K562 (cell line): Measurements from ENCODE around the gene HAGHL. TPM values are rescaled to one million over a fixed set of nuclear protein-coding genes. Genes with fewer than 3 reads are reported as not detected.

Source experiments
- BRD4 ChIP-seq: fragments of 200-600 bp; sonication (generic); IDR thresholded peaks from 2 replicates; pipeline ENCODE4 v1.6.1; 2017; ENCODE audit warnings: inconsistent platforms
- CHAMP1 ChIP-seq: fragments of 450-650 bp; IDR thresholded peaks from 2 replicates; pipeline ENCODE4 v1.6.1; 2016; ENCODE audit warnings: mild to moderate bottlenecking
- E2F6 ChIP-seq, 2 experiments: IDR thresholded peaks; 2 replicates each; pipeline ENCODE4 v1.6.1; 2011; ENCODE audit warnings: borderline replicate concordance in 1 of 2, control low read depth in 1 of 2, low read depth in 1 of 2, low read length in 1 of 2, mild to moderate bottlenecking in 1 of 2, mixed read lengths in 1 of 2, moderate library complexity in 1 of 2; ENCODE audit not compliant: insufficient read depth in 1 of 2, insufficient read length in 1 of 2, poor library complexity in 1 of 2, severe bottlenecking in 1 of 2; ENCODE audit errors: extremely low read depth in 1 of 2
- EHMT2 ChIP-seq: fragments of 450-650 bp; IDR thresholded peaks from 2 replicates; pipeline ENCODE4 v1.6.1; 2018; ENCODE audit warnings: antibody characterized with exemption
- MNT ChIP-seq, 2 experiments: fragments of 450-650 bp; conservative IDR thresholded peaks; 2 replicates each; pipeline ENCODE4 v1.6.1; 2017; ENCODE audit warnings: mild to moderate bottlenecking in 2 of 2, moderate library complexity in 2 of 2
- NR1H2 ChIP-seq: sonication (generic); formaldehyde crosslinking; IDR thresholded peaks from 2 replicates; pipeline ENCODE4 v1.4.0; 2020; ENCODE audit warnings: mild to moderate bottlenecking, missing genetic modification reagents
- NR3C1 ChIP-seq: sonication (generic); formaldehyde crosslinking; IDR thresholded peaks from 2 replicates; pipeline ENCODE4 v1.8.1; 2022; ENCODE audit warnings: missing genetic modification reagents
- PHB ChIP-seq: fragments of 250-450 bp; sonication (Bioruptor Pico); IDR thresholded peaks from 2 replicates; pipeline ENCODE4 v1.5.0; 2021
- REST ChIP-seq, 2 experiments: fragments of 450-650 bp; formaldehyde crosslinking in 1 of 2; IDR thresholded peaks; 2 replicates each; pipeline versions ENCODE4 v1.4.0 to v1.6.1; 2014 to 2020; ENCODE audit warnings: mild to moderate bottlenecking in 2 of 2, borderline replicate concordance in 1 of 2, low read depth in 1 of 2
- SLC30A9 ChIP-seq: fragments of 250-450 bp; sonication (Bioruptor Pico); IDR thresholded peaks from 2 replicates; pipeline ENCODE4 v1.8.0; 2022; ENCODE audit warnings: mild to moderate bottlenecking, moderate library complexity
- TGIF2 ChIP-seq: sonication (generic); formaldehyde crosslinking; IDR thresholded peaks from 2 replicates; pipeline ENCODE4 v1.8.1; 2022; ENCODE audit warnings: mild to moderate bottlenecking, missing genetic modification reagents, moderate library complexity
- ZNF232 ChIP-seq: sonication (generic); formaldehyde crosslinking; IDR thresholded peaks from 2 replicates; pipeline ENCODE4 v1.8.0; 2022; ENCODE audit warnings: mild to moderate bottlenecking, missing genetic modification reagents
- polyA plus RNA-seq, 8 experiments: library from polyadenylated mRNA; depleted of rRNA in 4 of 8; stranded (reverse) in 5 of 8; unstranded in 3 of 8; fragments of >200 nt; fragmentation: Nextera tagmentation in 2 of 8; fragmentation: Illumina TruSeq in 1 of 8; extraction: Ambion mirVana in 2 of 8; extraction: Trizol in 1 of 8; gene quantifications; 2 replicates each; pipeline versions ENCODE4 v1.2.1 to v1.2.3, GENCODE V29; 2011 to 2014; ENCODE audit warnings: inconsistent platforms in 1 of 8, missing spikeins in 1 of 8
- total RNA-seq, 7 experiments: library from RNA; depleted of rRNA in 6 of 7; stranded (reverse); fragments of >200 nt in 6 of 7; fragmentation: Illumina TruSeq in 2 of 7; extraction: Trizol in 2 of 7; gene quantifications; 2 replicates each; pipeline versions ENCODE4 v1.2.1 to v1.2.3, GENCODE V29; 2011 to 2021; ENCODE audit warnings: low replicate concordance in 1 of 7

Gene HAGHL
- total and polyA plus RNA-seq, 9 of the 15 experiments (the other 6 are each of a cell fraction or from before 2014, with no cell fraction given): 0.31 to 83.4 (median 20.7) TPM

- TF ChIP-seq REST (IDR thresholded peaks at IDR 0.05; ENCODE audit: borderline replicate concordance) (peak; percentile 99), REST (CRISPR knock-in tag; IDR thresholded peaks at IDR 0.05; ENCODE audit: low read depth) (peak; percentile 99), SLC30A9 (CRISPR knock-in tag) (no peak), NR3C1 (peak; percentile 88; the same call in 1 of the 2 replicates), EHMT2 (peak; percentile 82), ZNF232 (peak; percentile 37; the same call in 1 of the 2 replicates), E2F6 (IDR thresholded peaks at IDR 0.05; ENCODE audit: borderline replicate concordance in 1 of 2, extremely low read depth in 1 of 2, insufficient read depth in 1 of 2, insufficient read length in 1 of 2, low read depth in 1 of 2, low read length in 1 of 2, poor library complexity in 1 of 2, severe bottlenecking in 1 of 2) (peak in 1 of 2 experiments; percentile 41), NR1H2 (CRISPR knock-in tag) (no peak), CHAMP1 (no peak), BRD4 (no peak), PHB (CRISPR knock-in tag) (no peak), MNT (conservative IDR thresholded peaks at IDR 0.05) (peak in 1 of 2 experiments; percentile 72; a peak in 2 of 4 replicates), TGIF2 (CRISPR knock-in tag) (0 out of 2 replicates have a peak, but pooled peaks have one; percentile 54)
Observed at GRCh38 chr16:700684-701584, 26.0 kb upstream of the HAGHL start (continued).
